SK-N-SH treated with all-trans-retinoic acid at 6 μM for 48 hours (cell line): ENCODE data around the gene NQO1.

Source experiments
- ATAC-seq: fragments of 200-7000 bp; cut with Tn5 transposase; 3 replicates; pipeline ENCODE4 v1.9.1; 2020; ENCODE audit warnings: mild to moderate bottlenecking, moderate library complexity
- ARNTL ChIP-seq: fragments of 450-650 bp; formaldehyde crosslinking; IDR thresholded peaks from 2 replicates; pipeline ENCODE4 v1.5.0; 2020; ENCODE audit warnings: low read depth, mild to moderate bottlenecking, moderate library complexity, borderline replicate concordance
- BACH2 ChIP-seq: fragments of 250-450 bp; sonication (Bioruptor Pico); IDR thresholded peaks from 2 replicates; pipeline ENCODE4 v1.9.0; 2021; ENCODE audit warnings: mild to moderate bottlenecking, borderline replicate concordance
- CREB5 ChIP-seq: fragments of 250-450 bp; sonication (Bioruptor Pico); IDR thresholded peaks from 2 replicates; pipeline ENCODE4 v1.5.1; 2020; ENCODE audit warnings: low read depth, mild to moderate bottlenecking, moderate library complexity
- CSDC2 ChIP-seq: fragments of 250-450 bp; sonication (Bioruptor Pico); IDR thresholded peaks from 2 replicates; pipeline ENCODE4 v1.5.0; 2020; ENCODE audit warnings: mild to moderate bottlenecking, moderate library complexity
- ESRRG ChIP-seq: fragments of 250-450 bp; sonication (Bioruptor Pico); IDR thresholded peaks from 2 replicates; pipeline ENCODE4 v1.6.1; 2021; ENCODE audit warnings: mild to moderate bottlenecking
- GLIS3 ChIP-seq: fragments of 250-450 bp; sonication (Bioruptor Pico); IDR thresholded peaks from 2 replicates; pipeline ENCODE4 v1.5.0; 2020; ENCODE audit warnings: mild to moderate bottlenecking, moderate library complexity
- ISL1 ChIP-seq: fragments of 250-450 bp; sonication (Bioruptor Pico); IDR thresholded peaks from 2 replicates; pipeline ENCODE4 v2.1.2; 2022; ENCODE audit warnings: mild to moderate bottlenecking, moderate library complexity
- OSR1 ChIP-seq: fragments of 250-450 bp; sonication (Bioruptor Pico); IDR thresholded peaks from 2 replicates; pipeline ENCODE4 v1.8.0; 2022; ENCODE audit warnings: moderate library complexity, mild to moderate bottlenecking, inconsistent platforms
- PATZ1 ChIP-seq: fragments of 250-450 bp; sonication (Bioruptor Pico); IDR thresholded peaks from 2 replicates; pipeline ENCODE4 v1.8.0; 2020; ENCODE audit warnings: mild to moderate bottlenecking, moderate library complexity, borderline replicate concordance
- POU6F1 ChIP-seq: fragments of 250-450 bp; sonication (Bioruptor Pico); IDR thresholded peaks from 2 replicates; pipeline ENCODE4 v1.8.0; 2021; ENCODE audit warnings: low read depth, mild to moderate bottlenecking, moderate library complexity, borderline replicate concordance
- RARB ChIP-seq: fragments of 250-450 bp; sonication (Bioruptor Pico); IDR thresholded peaks from 2 replicates; pipeline ENCODE4 v1.8.0; 2021; ENCODE audit warnings: mild to moderate bottlenecking, moderate library complexity
- SNAI2 ChIP-seq: fragments of 250-450 bp; sonication (Bioruptor Pico); IDR thresholded peaks from 2 replicates; pipeline ENCODE4 v1.5.0; 2020; ENCODE audit warnings: mild to moderate bottlenecking, moderate library complexity
- TCF4 ChIP-seq: fragments of 250-450 bp; sonication (Bioruptor Pico); IDR thresholded peaks from 2 replicates; pipeline ENCODE4 v1.8.0; 2021; ENCODE audit warnings: mild to moderate bottlenecking, moderate library complexity, borderline replicate concordance
- TSHZ2 ChIP-seq: fragments of 250-450 bp; sonication (Bioruptor Pico); IDR thresholded peaks from 2 replicates; pipeline ENCODE4 v1.5.0; 2020; ENCODE audit warnings: mild to moderate bottlenecking, moderate library complexity
- ZC3H10 ChIP-seq: fragments of 250-450 bp; sonication (Bioruptor Pico); IDR thresholded peaks from 2 replicates; pipeline ENCODE4 v1.5.1; 2021; ENCODE audit warnings: mild to moderate bottlenecking, moderate library complexity
- ZFP3 ChIP-seq: fragments of 250-450 bp; sonication (Bioruptor Pico); IDR thresholded peaks from 2 replicates; pipeline ENCODE4 v1.5.0; 2020; ENCODE audit warnings: mild to moderate bottlenecking, moderate library complexity
- ZNF565 ChIP-seq: fragments of 450-650 bp; formaldehyde crosslinking; conservative IDR thresholded peaks from 2 replicates; pipeline ENCODE4 v1.5.0; 2020; ENCODE audit warnings: low read depth, mild to moderate bottlenecking, moderate library complexity
- ZNF70 ChIP-seq: fragments of 450-650 bp; formaldehyde crosslinking; IDR thresholded peaks from 2 replicates; pipeline ENCODE4 v1.5.0; 2020; ENCODE audit warnings: mild to moderate bottlenecking, moderate library complexity
- ZNF8 ChIP-seq: fragments of 450-650 bp; formaldehyde crosslinking; IDR thresholded peaks from 2 replicates; pipeline ENCODE4 v1.5.0; 2020; ENCODE audit warnings: mild to moderate bottlenecking, moderate library complexity
- TF ChIP-seq, protein P1 (sequence below): fragments of 250-450 bp; sonication (Bioruptor Pico); IDR thresholded peaks from 2 replicates; pipeline ENCODE4 v1.5.1; 2021; ENCODE audit warnings: mild to moderate bottlenecking, moderate library complexity

NQO1 gene

GRCh38 chr16:69712277-69712676 is 14.1 kb downstream of the NQO1 start:
- no peak for ATAC-seq
- TF ChIP-seq TCF4 (CRISPR knock-in tag) (no peak), TSHZ2 (CRISPR knock-in tag) (no peak), RARB (CRISPR knock-in tag) (no peak), ARNTL (no peak), ZNF565 (CRISPR knock-in tag) (no peak), ISL1 (CRISPR knock-in tag) (no peak), BACH2 (CRISPR knock-in tag) (no peak), POU6F1 (CRISPR knock-in tag) (no peak), OSR1 (CRISPR knock-in tag) (no peak), CSDC2 (no peak), ZC3H10 (CRISPR knock-in tag) (no peak), ESRRG (CRISPR knock-in tag) (no peak), ZFP3 (CRISPR knock-in tag) (no peak), ZNF8 (no peak), CREB5 (CRISPR knock-in tag) (no peak), PATZ1 (CRISPR knock-in tag) (no peak)
- TF ChIP-seq, protein P1, sequence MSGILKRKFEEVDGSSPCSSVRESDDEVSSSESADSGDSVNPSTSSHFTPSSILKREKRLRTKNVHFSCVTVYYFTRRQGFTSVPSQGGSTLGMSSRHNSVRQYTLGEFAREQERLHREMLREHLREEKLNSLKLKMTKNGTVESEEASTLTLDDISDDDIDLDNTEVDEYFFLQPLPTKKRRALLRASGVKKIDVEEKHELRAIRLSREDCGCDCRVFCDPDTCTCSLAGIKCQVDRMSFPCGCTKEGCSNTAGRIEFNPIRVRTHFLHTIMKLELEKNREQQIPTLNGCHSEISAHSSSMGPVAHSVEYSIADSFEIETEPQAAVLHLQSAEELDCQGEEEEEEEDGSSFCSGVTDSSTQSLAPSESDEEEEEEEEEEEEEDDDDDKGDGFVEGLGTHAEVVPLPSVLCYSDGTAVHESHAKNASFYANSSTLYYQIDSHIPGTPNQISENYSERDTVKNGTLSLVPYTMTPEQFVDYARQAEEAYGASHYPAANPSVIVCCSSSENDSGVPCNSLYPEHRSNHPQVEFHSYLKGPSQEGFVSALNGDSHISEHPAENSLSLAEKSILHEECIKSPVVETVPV (CRISPR knock-in tag), result no peak

DNA sequence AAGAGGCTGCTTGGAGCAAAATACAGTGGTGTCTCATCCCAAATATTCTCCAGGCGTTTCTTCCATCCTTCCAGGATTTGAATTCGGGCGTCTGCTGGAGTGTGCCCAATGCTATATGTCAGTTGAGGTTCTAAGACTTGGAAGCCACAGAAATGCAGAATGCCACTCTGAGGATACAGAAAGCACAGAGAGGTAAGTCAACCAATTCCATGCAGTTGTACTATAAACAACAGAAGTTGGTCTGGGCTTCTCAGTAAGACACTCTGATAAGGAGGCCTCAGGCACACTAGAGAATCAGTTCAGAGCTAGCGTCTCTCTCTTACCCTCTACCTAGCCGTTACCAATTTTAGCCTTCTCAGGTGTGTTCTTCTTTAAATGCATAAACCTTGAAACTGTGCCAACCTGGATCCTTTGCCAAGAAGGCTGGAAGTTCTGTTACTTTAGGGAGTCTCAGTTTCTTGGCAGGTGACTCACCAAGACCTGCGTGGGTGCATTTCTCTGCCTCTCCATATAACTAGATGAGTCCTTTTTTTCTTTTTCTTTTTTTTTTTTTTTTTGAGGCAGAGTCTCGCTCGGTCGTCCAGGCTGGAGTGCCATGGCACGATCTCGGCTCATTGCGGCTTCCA is 15.1 kb downstream of the NQO1 start:
- ATAC-seq, result no peak
- TF ChIP-seq ESRRG (CRISPR knock-in tag) (no peak), TSHZ2 (CRISPR knock-in tag) (no peak), ARNTL (no peak), GLIS3 (CRISPR knock-in tag) (no peak), RARB (CRISPR knock-in tag) (no peak), ZFP3 (CRISPR knock-in tag) (no peak), CREB5 (CRISPR knock-in tag) (no peak), SNAI2 (CRISPR knock-in tag) (no peak), TCF4 (CRISPR knock-in tag) (no peak), ISL1 (CRISPR knock-in tag) (no peak), PATZ1 (CRISPR knock-in tag) (no peak), ZNF70 (CRISPR knock-in tag) (no peak)
